Fibroblast of pulmonary artery (primary cell): Measurements from ENCODE around the gene IMPG2.

Experiments
- DNase-seq: peaks from one replicate; pipeline ENCODE4 v3.0.0-alpha.2; 2010; ENCODE audit warnings: low read depth
- H3K4me3 ChIP-seq: replicated peaks from 2 replicates; pipeline ENCODE4 v1.5.1; 2011; ENCODE audit warnings: low read depth, mild to moderate bottlenecking, control low read depth, low read length, moderate library complexity
- TF ChIP-seq, protein P1 (sequence below): IDR thresholded peaks from 2 replicates; pipeline ENCODE4 v1.5.1; 2011; ENCODE audit warnings: mild to moderate bottlenecking, control low read depth, low read length, inconsistent platforms; ENCODE audit errors: missing control alignments

The IMPG2 gene

DNA sequence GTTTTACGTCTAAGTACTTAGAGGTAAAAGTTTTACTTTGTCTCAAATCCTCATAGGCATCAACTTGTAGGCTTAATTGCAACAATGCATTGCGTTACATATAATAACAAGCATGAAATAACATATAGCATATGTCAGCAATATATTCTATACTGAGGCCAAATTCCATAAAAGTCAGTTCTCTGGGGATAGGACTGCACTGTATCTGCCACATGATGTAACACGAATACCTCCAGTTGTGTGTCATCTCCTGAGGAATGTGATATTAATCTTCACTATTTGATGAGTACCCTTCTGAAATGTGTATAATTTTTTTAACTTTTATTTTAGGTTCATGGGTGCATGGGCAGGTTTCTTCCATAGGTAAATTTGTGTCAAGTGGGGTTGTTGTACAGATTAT lies 126.4 kb downstream of the IMPG2 start:
- no peak overlapping the region for H3K4me3 ChIP-seq
- peak; percentile 54 for DNase-seq
- TF ChIP-seq, protein P1, sequence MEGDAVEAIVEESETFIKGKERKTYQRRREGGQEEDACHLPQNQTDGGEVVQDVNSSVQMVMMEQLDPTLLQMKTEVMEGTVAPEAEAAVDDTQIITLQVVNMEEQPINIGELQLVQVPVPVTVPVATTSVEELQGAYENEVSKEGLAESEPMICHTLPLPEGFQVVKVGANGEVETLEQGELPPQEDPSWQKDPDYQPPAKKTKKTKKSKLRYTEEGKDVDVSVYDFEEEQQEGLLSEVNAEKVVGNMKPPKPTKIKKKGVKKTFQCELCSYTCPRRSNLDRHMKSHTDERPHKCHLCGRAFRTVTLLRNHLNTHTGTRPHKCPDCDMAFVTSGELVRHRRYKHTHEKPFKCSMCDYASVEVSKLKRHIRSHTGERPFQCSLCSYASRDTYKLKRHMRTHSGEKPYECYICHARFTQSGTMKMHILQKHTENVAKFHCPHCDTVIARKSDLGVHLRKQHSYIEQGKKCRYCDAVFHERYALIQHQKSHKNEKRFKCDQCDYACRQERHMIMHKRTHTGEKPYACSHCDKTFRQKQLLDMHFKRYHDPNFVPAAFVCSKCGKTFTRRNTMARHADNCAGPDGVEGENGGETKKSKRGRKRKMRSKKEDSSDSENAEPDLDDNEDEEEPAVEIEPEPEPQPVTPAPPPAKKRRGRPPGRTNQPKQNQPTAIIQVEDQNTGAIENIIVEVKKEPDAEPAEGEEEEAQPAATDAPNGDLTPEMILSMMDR = no peak

DNA sequence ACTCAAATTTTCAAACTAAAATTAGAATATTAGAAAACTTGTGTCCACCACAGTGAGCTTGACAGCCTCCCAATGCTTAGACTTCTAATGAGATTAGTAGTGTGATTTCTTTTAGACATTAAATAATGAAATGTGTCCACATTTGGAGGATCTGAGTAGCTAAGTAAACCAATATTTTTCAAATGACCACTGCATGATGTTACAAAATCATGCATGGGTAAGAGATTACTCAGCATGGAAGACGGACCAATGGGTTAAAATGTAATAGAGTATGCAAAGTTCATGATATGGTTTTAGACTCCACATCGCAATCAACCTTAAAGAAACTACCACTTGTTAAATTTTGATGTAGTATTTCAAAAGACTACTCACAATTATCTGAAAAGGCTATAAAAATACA lies 130.6 kb downstream of the IMPG2 start:
- TF ChIP-seq, protein P1 = no peak
- peak; percentile 36 for DNase-seq

DNA sequence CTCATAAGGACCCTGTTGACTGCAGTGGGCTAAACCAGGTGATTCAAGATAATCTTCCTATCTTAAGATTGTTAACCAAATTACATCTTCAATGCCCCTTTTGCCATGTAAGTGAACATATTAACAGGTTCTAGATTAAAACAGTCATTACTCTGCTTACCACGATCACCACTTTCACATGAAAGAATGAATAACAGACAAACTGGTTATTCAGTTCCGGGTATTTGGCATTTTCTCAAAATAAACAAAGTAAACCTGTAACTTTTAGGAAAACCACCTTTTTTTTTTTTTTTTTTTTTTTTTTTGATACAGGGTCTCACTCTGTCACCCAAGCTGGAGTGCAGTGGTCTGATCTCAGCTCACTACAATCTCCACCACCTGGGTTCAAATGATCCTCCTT lies 131.2 kb downstream of the IMPG2 start:
- TF ChIP-seq, protein P1 = no peak
- H3K4me3 ChIP-seq = no peak overlapping the region
- no peak for DNase-seq

More for the DNA sequence above, 130.6 kb downstream of the IMPG2 start:
- no peak overlapping the region for H3K4me3 ChIP-seq

DNA sequence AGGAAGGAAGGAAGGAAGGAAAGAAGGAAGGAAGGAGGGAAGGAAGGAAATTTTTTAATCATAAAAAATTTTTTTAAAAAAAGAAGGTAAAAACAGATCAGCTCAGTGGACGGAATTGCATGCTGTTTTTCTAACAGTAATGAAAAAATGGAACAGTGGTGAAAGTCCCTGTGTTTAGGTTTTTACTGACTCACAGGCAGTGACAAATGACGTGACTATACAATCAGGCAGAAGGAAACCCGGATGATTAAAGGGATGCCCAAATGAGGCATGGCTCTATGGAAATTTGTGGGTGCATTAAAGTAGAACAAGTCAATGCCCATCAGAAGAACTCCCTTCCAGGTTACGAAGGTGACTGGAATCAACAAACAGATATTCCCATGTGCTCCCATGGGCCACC lies 135.0 kb downstream of the IMPG2 start:
- H3K4me3 ChIP-seq = no peak overlapping the region
- DNase-seq = no peak
- TF ChIP-seq, protein P1 = no peak

DNA sequence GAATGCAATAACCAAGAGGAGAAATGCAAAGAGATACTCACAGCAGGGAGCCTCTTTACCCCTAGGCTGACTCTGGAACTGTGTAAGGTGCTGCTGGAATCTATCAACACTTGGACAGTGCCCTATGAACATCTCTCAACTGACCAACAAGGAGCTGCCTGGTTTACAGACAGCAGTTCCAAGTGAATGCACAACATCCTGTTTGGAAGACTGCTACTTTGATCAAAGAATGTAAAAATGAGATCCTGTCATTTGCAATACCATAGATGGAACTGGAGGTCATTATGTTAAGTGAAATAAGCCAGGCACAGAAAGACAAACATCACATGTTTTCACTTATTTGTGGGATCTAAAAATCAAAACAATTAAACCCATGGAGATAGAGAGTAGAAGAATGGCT lies 136.3 kb downstream of the IMPG2 start:
- no peak for DNase-seq
- H3K4me3 ChIP-seq = no peak overlapping the region
- TF ChIP-seq, protein P1 = no peak

DNA sequence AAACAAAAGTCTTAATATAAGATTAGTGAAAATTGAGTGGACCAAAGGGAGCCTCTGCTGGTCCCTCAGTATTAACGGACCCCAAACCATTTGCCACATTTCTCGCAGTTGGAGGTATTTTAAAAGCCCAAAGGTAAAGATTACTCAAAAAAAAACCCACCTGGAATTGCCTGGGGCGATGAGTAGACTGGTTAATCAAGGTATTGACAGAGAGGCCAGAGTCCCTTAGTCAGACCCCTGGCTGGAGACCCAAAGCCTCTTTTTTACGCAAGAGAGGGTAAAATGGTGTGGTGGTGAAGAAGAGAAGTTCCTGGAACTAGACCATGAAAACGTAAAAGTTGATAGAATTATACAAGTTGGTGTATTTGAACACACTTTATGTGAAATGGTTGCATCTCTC lies 137.2 kb downstream of the IMPG2 start:
- no peak for DNase-seq
- TF ChIP-seq, protein P1 = no peak
- H3K4me3 ChIP-seq = no peak overlapping the region

DNA sequence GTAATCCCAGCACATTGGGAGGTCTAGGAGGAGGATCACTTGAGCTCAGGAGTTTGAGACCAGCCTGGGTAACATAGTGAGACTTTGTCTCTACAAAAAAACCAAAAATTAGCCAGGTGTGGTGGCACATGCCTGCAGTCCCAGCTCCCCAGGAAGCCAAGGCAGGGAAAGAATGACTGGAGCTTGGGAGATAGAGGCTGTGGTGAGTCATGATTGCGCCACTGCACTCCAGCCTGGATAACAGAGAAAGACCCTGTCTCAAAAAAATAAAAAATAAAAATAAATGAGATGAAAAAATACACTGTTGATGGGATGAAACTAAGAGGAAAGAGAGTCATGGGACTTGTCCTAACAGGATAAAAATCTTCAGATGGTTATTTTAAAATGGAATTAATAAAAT lies 137.6 kb downstream of the IMPG2 start:
- H3K4me3 ChIP-seq = no peak overlapping the region
- TF ChIP-seq, protein P1 = no peak
- peak; percentile 78 for DNase-seq
